Liver (tissue), 9 donors: ENCODE data around the gene SELENOK. TPM values are rescaled to one million over a fixed set of nuclear protein-coding genes. Genes with fewer than 3 reads are reported as not detected.

Experiments used
- DNase-seq: peaks from one replicate; pipeline ENCODE4 v3.0.0-alpha.2; 2017; ENCODE audit warnings: low spot score
- H3K27ac ChIP-seq, 2 donors: one replicate each; pipeline ENCODE4 v1.7.0; 2013; ENCODE audit warnings: inconsistent platforms in 2 of 2, low read length in 2 of 2, control low read depth in 1 of 2, low read depth in 1 of 2, mild to moderate bottlenecking in 1 of 2
- H3K27me3 ChIP-seq, 4 donors: one replicate each; pipeline versions ENCODE4 v1.6.1 to v1.7.0; 2013; ENCODE audit warnings: low read length in 3 of 4, inconsistent platforms in 1 of 4, mild to moderate bottlenecking in 1 of 4, moderate library complexity in 1 of 4; ENCODE audit not compliant: control insufficient read depth in 4 of 4, insufficient read depth in 4 of 4
- H3K36me3 ChIP-seq, 4 donors: one replicate each; pipeline versions ENCODE4 v1.6.1 to v1.7.0; 2013; ENCODE audit warnings: low read length in 3 of 4, mild to moderate bottlenecking in 3 of 4, low read depth in 1 of 4, moderate library complexity in 1 of 4; ENCODE audit not compliant: control insufficient read depth in 4 of 4, insufficient read depth in 3 of 4
- H3K4me1 ChIP-seq, 4 donors: one replicate each; pipeline versions ENCODE4 v1.6.1 to v1.7.0; 2013; ENCODE audit warnings: low read length in 3 of 4, mild to moderate bottlenecking in 3 of 4, moderate library complexity in 1 of 4; ENCODE audit not compliant: control insufficient read depth in 4 of 4, insufficient read depth in 4 of 4
- H3K4me3 ChIP-seq, 3 donors: one replicate each; pipeline versions ENCODE4 v1.6.1 to v1.7.0; 2013; ENCODE audit warnings: low read length in 3 of 3, control low read depth in 1 of 3, low read depth in 1 of 3, mild to moderate bottlenecking in 1 of 3
- H3K9ac ChIP-seq, 2 donors: one replicate each; pipeline ENCODE4 v1.7.0; 2013; ENCODE audit warnings: low read length in 2 of 2, mild to moderate bottlenecking in 2 of 2, moderate library complexity in 2 of 2, control low read depth in 1 of 2, low read depth in 1 of 2
- H3K9me3 ChIP-seq, 4 donors: one replicate each; pipeline versions ENCODE4 v1.6.1 to v1.7.0; 2013; ENCODE audit warnings: low read length in 3 of 4; ENCODE audit not compliant: control insufficient read depth in 4 of 4
- ATF3 ChIP-seq: IDR thresholded peaks from 2 replicates; pipeline ENCODE4 v1.6.1; 2016; ENCODE audit warnings: antibody characterized with exemption
- CTCF ChIP-seq: fragments of 150-350 bp; IDR thresholded peaks from 2 replicates; pipeline ENCODE4 v1.5.1; 2017; ENCODE audit warnings: improper control_type of control experiment, low read depth, low read length; ENCODE audit not compliant: missing input control
- EGR1 ChIP-seq, 2 donors: IDR thresholded peaks; 2 replicates each; pipeline ENCODE4 v1.6.1; 2016 to 2018; ENCODE audit warnings: antibody characterized with exemption in 2 of 2, low read depth in 2 of 2
- FOXA1 ChIP-seq: IDR thresholded peaks from 2 replicates; pipeline ENCODE4 v1.6.1; 2016; ENCODE audit warnings: antibody characterized with exemption
- FOXA2 ChIP-seq: IDR thresholded peaks from 2 replicates; pipeline ENCODE4 v1.6.1; 2016; ENCODE audit warnings: antibody characterized with exemption
- HNF4G ChIP-seq: IDR thresholded peaks from 2 replicates; pipeline ENCODE4 v1.6.1; 2016; ENCODE audit warnings: antibody characterized with exemption
- JUND ChIP-seq, 2 donors: IDR thresholded peaks; 2 replicates each; pipeline ENCODE4 v1.6.1; 2016; ENCODE audit warnings: antibody characterized with exemption in 2 of 2
- MAX ChIP-seq: IDR thresholded peaks from 2 replicates; pipeline ENCODE4 v1.6.1; 2016; ENCODE audit warnings: antibody characterized with exemption
- NR2F2 ChIP-seq: IDR thresholded peaks from 2 replicates; pipeline ENCODE4 v1.6.1; 2016; ENCODE audit warnings: antibody characterized with exemption
- RAD21 ChIP-seq, 2 donors: IDR thresholded peaks; 2 replicates each; pipeline ENCODE4 v1.6.1; 2016; ENCODE audit warnings: antibody characterized with exemption in 2 of 2, mild to moderate bottlenecking in 2 of 2
- REST ChIP-seq: IDR thresholded peaks from 2 replicates; pipeline ENCODE4 v1.6.1; 2016; ENCODE audit warnings: antibody characterized with exemption, mild to moderate bottlenecking
- RXRA ChIP-seq, 2 donors: IDR thresholded peaks; 2 replicates each; pipeline ENCODE4 v1.6.1; 2017 to 2018; ENCODE audit warnings: antibody characterized with exemption in 2 of 2, mild to moderate bottlenecking in 1 of 2
- SP1 ChIP-seq: IDR thresholded peaks from 2 replicates; pipeline ENCODE4 v1.6.1; 2018; ENCODE audit warnings: antibody characterized with exemption, mild to moderate bottlenecking
- TAF1 ChIP-seq: conservative IDR thresholded peaks from 2 replicates; pipeline ENCODE4 v1.6.1; 2016; ENCODE audit warnings: antibody characterized with exemption, mild to moderate bottlenecking
- ZBTB33 ChIP-seq: IDR thresholded peaks from 2 replicates; pipeline ENCODE4 v1.6.1; 2016; ENCODE audit warnings: antibody characterized with exemption
- WGBS: extraction: QIAGEN DNeasy Blood & Tissue Kit; methylation state at CpG from one replicate; pipeline ENCODE4 v1.1.7; 2013; 5-methylcytosine and 5-hydroxymethylcytosine counted together
- polyA plus RNA-seq, 2 donors: library from polyadenylated mRNA; stranded (reverse) in 1 of 2; unstranded in 1 of 2; fragments of 200-250 nt in 1 of 2; fragments of >200 nt in 1 of 2; fragmentation: Nextera tagmentation in 1 of 2; extraction: Ambion mirVana in 1 of 2; gene quantifications; one replicate each; pipeline versions ENCODE4 v1.2.1 to v1.2.3, GENCODE V29; 2013 to 2015
- total RNA-seq, 2 donors: library from RNA; depleted of rRNA; stranded (reverse); fragments of >200 nt; gene quantifications; one replicate each; pipeline ENCODE4 v1.2.3, GENCODE V29; 2014
- donor health status: healthy.
- donor health status: healthy.
- donor health status: healthy.
- donor health status: healthy.
- donor health status: healthy.

SELENOK gene
- total and polyA plus RNA-seq, 4 donors, result 24.9 to 80.2 (median 38.8) TPM

GRCh38 chr3:53892286-53892637 is 603 bp upstream of the SELENOK start:
- H3K36me3 ChIP-seq, result peaks cover 0 to 7% (median 5%) of the 10 kb centered on the region in 4 donors
- no peak for TF ChIP-seq FOXA1
- no peak for TF ChIP-seq EGR1 (IDR thresholded peaks at IDR 0.05; ENCODE audit: low read depth in 2 of 2)
- TF ChIP-seq TAF1, result no peak
- no peak for TF ChIP-seq FOXA2
- TF ChIP-seq RAD21 (IDR thresholded peaks at IDR 0.05), result no peak
- TF ChIP-seq REST, result no peak
- TF ChIP-seq JUND (IDR thresholded peaks at IDR 0.05), result no peak
- TF ChIP-seq RXRA (IDR thresholded peaks at IDR 0.05), result no peak
- no peak for TF ChIP-seq MAX
- TF ChIP-seq ZBTB33, result no peak
- no peak for TF ChIP-seq HNF4G
- no peak for TF ChIP-seq ATF3
- TF ChIP-seq CTCF, result no peak
- TF ChIP-seq SP1, result no peak
- WGBS, result 45% methylated on average over 4 of the region's 4 CpGs
- peak overlapping the region; percentile 93 to 96 for H3K27ac ChIP-seq
- H3K27me3 ChIP-seq, result peaks cover 0 to under 1% (median 0%) of the 10 kb centered on the region in 4 donors
- no peaks in the 10 kb centered on the region for H3K9me3 ChIP-seq
- H3K9ac ChIP-seq, result peak overlapping the region; percentile 86 to 91
- peak overlapping the region; percentile 64 to 95 (median 72) for H3K4me3 ChIP-seq
- no peak for DNase-seq
- H3K4me1 ChIP-seq, result peaks cover 0 to 19% (median 12%) of the 10 kb centered on the region in 4 donors

- Histone ChIP-seq H3K4me3 (peak overlapping the region; percentile 88 to 95 (median 90)), H3K9ac (peak overlapping the region; percentile 86 to 99), H3K27me3 (no peaks in the 10 kb centered on the region), H3K9me3 (no peaks in the 10 kb centered on the region), H3K27ac (peak overlapping the region; percentile 93 to 96), H3K36me3 (peaks cover 0 to 13% (median 10%) of the 10 kb centered on the region in 4 donors), H3K4me1 (peaks cover 0 to 19% (median 12%) of the 10 kb centered on the region in 4 donors)
- WGBS, result 2% methylated on average over 21 of the region's 21 CpGs
- TF ChIP-seq NR2F2, result no peak
- TF ChIP-seq FOXA2, result no peak
- TF ChIP-seq JUND (IDR thresholded peaks at IDR 0.05), result peak; percentile 27 to 47
- no peak for DNase-seq
Measured at GRCh38 chr3:53890726-53891475, 758 bp downstream of the SELENOK start.
